Colon (tissue), 2 donors: ENCODE measurements around the gene PCNX1.

Experiments
- FAIRE-seq: peaks from 2 replicates; lab custom pipeline; 2012; peaks lifted over from hg19 to GRCh38; lab: Jason Lieb, UNC
- donor health status: control.
- donor health status: control.

PCNX1 gene

DNA sequence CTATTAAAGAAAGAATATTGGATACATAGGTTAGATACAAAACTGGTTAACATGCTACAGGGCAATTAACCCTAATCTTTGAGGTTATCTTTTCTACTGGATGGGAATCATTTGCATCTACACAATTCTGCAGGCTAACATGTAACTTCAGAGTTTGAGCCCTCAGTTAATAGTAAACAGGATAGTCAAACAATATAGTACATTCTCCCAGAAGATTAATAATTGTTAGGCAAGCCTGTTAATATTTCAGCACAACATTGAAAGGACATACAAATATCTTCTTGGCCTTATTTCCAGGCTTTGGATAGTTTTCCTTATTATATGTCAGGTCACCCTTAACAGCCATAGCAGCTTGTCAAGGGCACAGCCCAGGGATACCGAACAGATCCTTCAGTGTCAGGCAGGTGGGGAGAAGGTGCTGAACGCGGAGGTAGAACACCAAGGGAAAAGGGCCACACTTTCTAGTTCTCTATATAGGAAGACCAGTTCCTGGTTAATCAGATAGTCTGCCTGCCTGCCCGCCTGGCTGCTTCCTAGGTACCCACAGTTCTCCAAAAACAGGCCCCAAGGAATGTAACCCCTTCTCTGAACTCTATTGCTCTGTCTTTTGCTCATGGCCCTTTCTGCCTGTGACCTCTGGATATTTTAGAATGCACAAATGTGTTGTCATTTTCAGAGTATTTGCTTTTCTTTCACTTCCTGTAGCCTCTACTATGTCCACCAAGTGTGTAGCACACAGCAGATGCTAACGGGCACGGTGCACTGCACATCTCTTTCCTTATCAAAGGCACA, 256.0 kb downstream of the PCNX1 start:
- no peak for FAIRE-seq

DNA sequence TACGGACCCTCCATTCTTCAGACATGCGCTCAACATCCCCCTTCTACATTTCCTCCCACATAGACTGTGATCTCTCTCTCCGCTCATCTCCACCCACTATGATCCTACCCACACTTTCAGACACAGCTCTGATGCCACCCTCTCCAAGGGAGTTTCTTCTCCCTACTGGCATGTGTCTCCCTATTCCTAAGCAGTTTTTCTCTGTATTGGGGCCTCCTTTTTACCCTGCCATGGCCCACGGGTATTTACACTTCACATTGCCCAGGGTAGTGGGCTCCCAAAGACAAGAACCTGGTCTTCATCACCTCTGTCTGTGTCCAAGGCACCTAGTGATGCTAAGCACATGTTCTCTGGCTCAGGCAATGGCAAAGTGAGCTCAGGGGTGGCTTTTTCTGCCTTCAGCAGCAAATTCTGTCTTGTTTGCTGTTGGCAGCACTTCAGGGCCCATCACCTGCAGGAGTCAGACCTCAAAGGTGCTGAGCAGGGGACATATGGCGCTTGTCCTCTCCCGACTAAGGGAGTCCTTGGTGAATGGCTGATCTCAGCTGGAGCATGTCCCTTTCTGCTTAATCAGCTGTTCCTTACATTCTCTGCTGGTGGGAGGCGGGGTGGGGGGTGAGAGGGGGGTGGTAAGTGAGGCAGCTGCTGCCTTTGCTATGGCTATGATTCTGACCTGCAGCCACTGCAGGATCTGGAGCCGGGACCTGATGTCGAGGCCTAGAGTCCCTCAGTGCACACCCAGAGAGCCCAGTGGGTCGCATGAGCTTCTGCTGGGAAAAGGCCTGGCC, 256.8 kb downstream of the PCNX1 start:
- FAIRE-seq, result no peak
